Lung (tissue), 12 donors: ENCODE data around the gene DIS3L2. TPM values are rescaled to one million over a fixed set of nuclear protein-coding genes. Genes with fewer than 3 reads are reported as not detected.

Source experiments
- ATAC-seq: fragments of 200-7000 bp; cut with Tn5 transposase; one replicate; pipeline ENCODE4 v1.9.1; 2020; ENCODE audit warnings: moderate number of reproducible peaks; ENCODE audit not compliant: insufficient read depth, low FRiP score
- DNase-seq, 3 donors: peaks; one replicate each; pipeline ENCODE4 v3.0.0-alpha.2; 2013 to 2017
- H3K27ac ChIP-seq, 2 donors: one replicate each; pipeline ENCODE4 v1.5.1; 2013; ENCODE audit warnings: mild to moderate bottlenecking in 2 of 2, moderate library complexity in 2 of 2, control low read depth in 1 of 2, inconsistent platforms in 1 of 2, low read depth in 1 of 2, low read length in 1 of 2
- H3K27me3 ChIP-seq, 3 donors: one replicate each; pipeline ENCODE4 v1.5.1; 2013; ENCODE audit warnings: low read length in 2 of 3; ENCODE audit not compliant: control insufficient read depth in 3 of 3, insufficient read depth in 3 of 3
- H3K36me3 ChIP-seq, 4 donors: one replicate each; pipeline ENCODE4 v1.5.1; 2013; ENCODE audit warnings: low read length in 4 of 4, mild to moderate bottlenecking in 1 of 4, moderate library complexity in 1 of 4; ENCODE audit not compliant: control insufficient read depth in 4 of 4, insufficient read depth in 4 of 4
- H3K4me1 ChIP-seq, 5 donors: one replicate each; pipeline ENCODE4 v1.5.1; 2013; ENCODE audit warnings: low read length in 5 of 5, mild to moderate bottlenecking in 2 of 5, moderate library complexity in 1 of 5; ENCODE audit not compliant: control insufficient read depth in 5 of 5, insufficient read depth in 5 of 5
- H3K4me3 ChIP-seq: one replicate; pipeline ENCODE4 v1.5.1; 2013; ENCODE audit warnings: mild to moderate bottlenecking, control low read depth, moderate library complexity
- H3K9ac ChIP-seq, 2 donors: one replicate each; pipeline ENCODE4 v1.5.1; 2013; ENCODE audit warnings: low read length in 2 of 2, control low read depth in 1 of 2; ENCODE audit not compliant: insufficient read depth in 1 of 2
- H3K9me3 ChIP-seq, 4 donors: one replicate each; pipeline ENCODE4 v1.5.1; 2013; ENCODE audit warnings: low read length in 3 of 4, mild to moderate bottlenecking in 1 of 4, moderate library complexity in 1 of 4; ENCODE audit not compliant: control insufficient read depth in 4 of 4, insufficient read depth in 3 of 4
- WGBS, 2 donors: extraction: QIAGEN DNeasy Blood & Tissue Kit; methylation state at CpG; one replicate each; pipeline ENCODE4 v1.1.7; 2013; 5-methylcytosine and 5-hydroxymethylcytosine counted together
- polyA plus RNA-seq, 2 donors: library from polyadenylated mRNA; stranded (reverse); fragments of 200-250 nt; gene quantifications; one replicate each; pipeline ENCODE4 v1.2.1, GENCODE V29; 2013
- total RNA-seq, 2 donors: library from RNA; depleted of rRNA in 1 of 2; stranded (reverse); fragments of >200 nt in 1 of 2; gene quantifications; one replicate each; pipeline ENCODE4 v1.2.1, GENCODE V29; 2014 to 2021
- TF ChIP-seq, protein P1 (sequence below): IDR thresholded peaks from 2 replicates; pipeline ENCODE4 v1.5.1; 2012; ENCODE audit warnings: mild to moderate bottlenecking; ENCODE audit errors: control extremely low read depth, extremely low read depth
- donor health status: control.
- donor health status: control.
- donor health status: Bipolar disorder and iron deficiency.
- donor health status: healthy.
- donor health status: DM: yes; HTN: yes; CAD: no.

The DIS3L2 gene
- total and polyA plus RNA-seq, 4 donors, result 12.7 to 41.0 (median 31.1) TPM

GRCh38 chr2:232318169-232318855 is 356.8 kb downstream of the DIS3L2 start:
- no peaks in the 10 kb centered on the region for H3K27me3 ChIP-seq
- H3K9me3 ChIP-seq, result no peaks in the 10 kb centered on the region
- peaks cover 0 to 5% (median 0%) of the 10 kb centered on the region in 4 donors for H3K36me3 ChIP-seq
- H3K9ac ChIP-seq, result no peak overlapping the region
- WGBS, 2 donors, result 92 to 93% methylated on average over 12 of the region's 12 CpGs
- ATAC-seq (no peak), DNase-seq (no peak)
- TF ChIP-seq, protein P1, sequence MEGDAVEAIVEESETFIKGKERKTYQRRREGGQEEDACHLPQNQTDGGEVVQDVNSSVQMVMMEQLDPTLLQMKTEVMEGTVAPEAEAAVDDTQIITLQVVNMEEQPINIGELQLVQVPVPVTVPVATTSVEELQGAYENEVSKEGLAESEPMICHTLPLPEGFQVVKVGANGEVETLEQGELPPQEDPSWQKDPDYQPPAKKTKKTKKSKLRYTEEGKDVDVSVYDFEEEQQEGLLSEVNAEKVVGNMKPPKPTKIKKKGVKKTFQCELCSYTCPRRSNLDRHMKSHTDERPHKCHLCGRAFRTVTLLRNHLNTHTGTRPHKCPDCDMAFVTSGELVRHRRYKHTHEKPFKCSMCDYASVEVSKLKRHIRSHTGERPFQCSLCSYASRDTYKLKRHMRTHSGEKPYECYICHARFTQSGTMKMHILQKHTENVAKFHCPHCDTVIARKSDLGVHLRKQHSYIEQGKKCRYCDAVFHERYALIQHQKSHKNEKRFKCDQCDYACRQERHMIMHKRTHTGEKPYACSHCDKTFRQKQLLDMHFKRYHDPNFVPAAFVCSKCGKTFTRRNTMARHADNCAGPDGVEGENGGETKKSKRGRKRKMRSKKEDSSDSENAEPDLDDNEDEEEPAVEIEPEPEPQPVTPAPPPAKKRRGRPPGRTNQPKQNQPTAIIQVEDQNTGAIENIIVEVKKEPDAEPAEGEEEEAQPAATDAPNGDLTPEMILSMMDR, result no peak
- H3K4me1 ChIP-seq, result peaks cover 0 to 10% (median 0%) of the 10 kb centered on the region in 5 donors
- H3K27ac ChIP-seq, result no peak overlapping the region
- no peak overlapping the region for H3K4me3 ChIP-seq

- no peak overlapping the region for H3K27ac ChIP-seq
- H3K4me3 ChIP-seq, result no peak overlapping the region
- H3K9ac ChIP-seq, result no peak overlapping the region
- TF ChIP-seq, protein P1, result no peak
- 77 to 85% methylated on average over 4 of the region's 4 CpGs for WGBS, 2 donors
- H3K4me1 ChIP-seq, result peaks cover 0 to 10% (median 0%) of the 10 kb centered on the region in 5 donors
- ATAC-seq (no peak), DNase-seq (no peak)
- H3K27me3 ChIP-seq, result no peaks in the 10 kb centered on the region
- no peaks in the 10 kb centered on the region for H3K36me3 ChIP-seq
- H3K9me3 ChIP-seq, result no peaks in the 10 kb centered on the region
Observed at GRCh38 chr2:232319067-232319802, 357.7 kb downstream of the DIS3L2 start.

DNA sequence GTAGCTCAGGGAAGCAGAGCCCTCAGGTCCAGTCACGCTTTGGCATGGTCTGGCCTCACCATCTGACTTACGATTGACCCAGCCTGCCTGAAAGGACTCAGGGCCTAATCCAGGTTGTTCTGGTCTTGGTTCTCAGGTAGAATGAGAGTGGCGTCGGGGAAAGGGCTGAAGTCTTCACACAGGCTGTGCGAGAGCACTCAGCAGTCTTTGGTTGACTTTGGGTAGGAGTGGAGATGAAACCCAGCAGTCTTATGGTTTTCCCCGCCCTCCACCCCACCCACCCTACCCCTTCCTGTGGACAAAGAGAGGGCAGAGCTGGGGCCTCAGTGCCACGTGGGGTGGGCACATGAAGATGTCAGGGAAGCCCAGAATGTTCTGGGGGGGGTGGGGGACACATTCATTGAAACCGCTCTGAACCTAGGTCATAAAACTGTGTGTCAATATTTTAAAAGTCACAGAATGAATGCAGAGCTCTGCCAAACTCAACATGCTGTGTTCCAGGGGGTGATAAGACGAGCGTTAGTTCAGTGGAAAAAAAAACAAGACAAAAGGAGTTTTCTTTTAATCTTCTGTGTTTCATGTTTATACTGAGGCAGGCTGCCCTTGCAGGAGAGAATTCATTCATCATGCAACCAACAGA is 358.4 kb downstream of the DIS3L2 start:
- H3K9ac ChIP-seq, result no peak overlapping the region
- H3K27me3 ChIP-seq, result no peaks in the 10 kb centered on the region
- H3K4me1 ChIP-seq, result peaks cover 0 to 9% (median 0%) of the 10 kb centered on the region in 5 donors
- ATAC-seq, result no peak
- TF ChIP-seq, protein P1, result no peak
- H3K4me3 ChIP-seq, result no peak overlapping the region
- DNase-seq, result no peak
- no peaks in the 10 kb centered on the region for H3K36me3 ChIP-seq
- H3K9me3 ChIP-seq, result no peaks in the 10 kb centered on the region
- WGBS, 2 donors, result 88% methylated on average over 10 of the region's 10 CpGs
- no peak overlapping the region for H3K27ac ChIP-seq
